Measurements from ENCODE around the gene PCSK5. TPM values are rescaled to one million over a fixed set of nuclear protein-coding genes. Genes with fewer than 3 reads are reported as not detected.

PCSK5 gene
- polyA plus RNA-seq, 1 donor from 2014 or later, result 1.7 TPM

GRCh38 chr9:76257311-76257710 is 366.8 kb downstream of the PCSK5 start:
- Histone ChIP-seq H3K79me2 (replicated peaks; ENCODE audit: insufficient read depth, low read length) (no peaks in the 10 kb centered on the region), H3K4me2 (ENCODE audit: low read length) (no peak overlapping the region), H2AFZ (ENCODE audit: low read depth, low read length) (no peak overlapping the region), H3K9me2 (ENCODE audit: insufficient read depth, low read length) (no peaks in the 10 kb centered on the region), H3K36me3 (ENCODE audit: insufficient read depth, low read length) (no peaks in the 10 kb centered on the region), H3K27me3 (ENCODE audit: insufficient read depth, low read depth, low read length) (no peaks in the 10 kb centered on the region), H3K9me3 (ENCODE audit: low read length) (peaks cover 4% of the 10 kb centered on the region), H4K20me1 (ENCODE audit: insufficient read depth) (no peaks in the 10 kb centered on the region), H3K27ac (ENCODE audit: low read length) (no peak overlapping the region), H3K9ac (ENCODE audit: low read length) (no peak overlapping the region), H3K4me3 (ENCODE audit: low read length) (no peak overlapping the region), H3F3A (ENCODE audit: insufficient read depth, low read length, poor library complexity, severe bottlenecking) (no peaks in the 10 kb centered on the region)
- TF ChIP-seq RAD21 (conservative IDR thresholded peaks at IDR 0.05) (no peak), CTCF (IDR thresholded peaks at IDR 0.05; ENCODE audit: poor library complexity, severe bottlenecking) (no peak), SMC3 (conservative IDR thresholded peaks at IDR 0.05; ENCODE audit: poor library complexity) (no peak), REST (IDR thresholded peaks at IDR 0.05; ENCODE audit: borderline replicate concordance) (no peak), EZH2 (IDR thresholded peaks at IDR 0.05; ENCODE audit: borderline replicate concordance, insufficient read depth, low read length, poor library complexity, severe bottlenecking) (no peak), MXI1 (conservative IDR thresholded peaks at IDR 0.05; ENCODE audit: poor library complexity, severe bottlenecking) (no peak), EP300 (conservative IDR thresholded peaks at IDR 0.05; ENCODE audit: poor library complexity, severe bottlenecking) (no peak), POLR2AphosphoS5 (IDR thresholded peaks at IDR 0.05) (no peak), TAF1 (IDR thresholded peaks at IDR 0.05; ENCODE audit: low read depth) (no peak)

- no peak for TF ChIP-seq RAD21 (conservative IDR thresholded peaks at IDR 0.05)
- peak; percentile 79 for TF ChIP-seq REST (IDR thresholded peaks at IDR 0.05; ENCODE audit: borderline replicate concordance)
- TF ChIP-seq EP300 (conservative IDR thresholded peaks at IDR 0.05; ENCODE audit: poor library complexity, severe bottlenecking), result peak; percentile 93
- TF ChIP-seq CTCF (IDR thresholded peaks at IDR 0.05; ENCODE audit: poor library complexity, severe bottlenecking), result peak; percentile 4
- TF ChIP-seq POLR2AphosphoS5 (IDR thresholded peaks at IDR 0.05), result peak; percentile 88
- TF ChIP-seq EZH2 (IDR thresholded peaks at IDR 0.05; ENCODE audit: borderline replicate concordance, insufficient read depth, low read length, poor library complexity, severe bottlenecking), result no peak
- no peak for TF ChIP-seq MXI1 (conservative IDR thresholded peaks at IDR 0.05; ENCODE audit: poor library complexity, severe bottlenecking)
- TF ChIP-seq SMC3 (conservative IDR thresholded peaks at IDR 0.05; ENCODE audit: poor library complexity), result no peak
- Histone ChIP-seq H3K27ac (ENCODE audit: low read length) (peak overlapping the region; percentile 75), H3K4me3 (ENCODE audit: low read length) (peak overlapping the region; percentile 27)
These were observed 376.3 kb downstream of the PCSK5 start for GRCh38 chr9:76266649-76267283.

More at GRCh38 chr9:76266649-76267283, 376.3 kb downstream of the PCSK5 start:
- no peaks in the 10 kb centered on the region for H3K36me3 ChIP-seq (ENCODE audit: insufficient read depth, low read length)
- peak overlapping the region; percentile 37 for H3K9ac ChIP-seq (ENCODE audit: low read length)
- peak overlapping the region; percentile 41 for H2AFZ ChIP-seq (ENCODE audit: low read depth, low read length)
- no peaks in the 10 kb centered on the region for H3K79me2 ChIP-seq (replicated peaks; ENCODE audit: insufficient read depth, low read length)
- no peaks in the 10 kb centered on the region for H3F3A ChIP-seq (ENCODE audit: insufficient read depth, low read length, poor library complexity, severe bottlenecking)
- peak overlapping the region; percentile 8 for H3K4me2 ChIP-seq (ENCODE audit: low read length)
- no peaks in the 10 kb centered on the region for H3K27me3 ChIP-seq (ENCODE audit: insufficient read depth, low read depth, low read length)
- no peaks in the 10 kb centered on the region for H3K9me2 ChIP-seq (ENCODE audit: insufficient read depth, low read length)
- no peaks in the 10 kb centered on the region for H3K9me3 ChIP-seq (ENCODE audit: low read length)
- H4K20me1 ChIP-seq (ENCODE audit: insufficient read depth), result no peaks in the 10 kb centered on the region

Measured in neural cell (in vitro differentiated cells).